UCSD-AML1 (cell line): Measurements from ENCODE around the gene G2E3.
"Not testable (repeated sequence)": the region's sequence is repeated elsewhere in the genome, so short reads cannot be mapped to it uniquely, and the experiment has no call there.

ENCODE experiments used
- DNase-seq: peaks from one replicate; lab custom pipeline; 2025; ENCODE audit not compliant: unreplicated experiment; lab: John Stamatoyannopoulos, UW

The G2E3 gene

DNA sequence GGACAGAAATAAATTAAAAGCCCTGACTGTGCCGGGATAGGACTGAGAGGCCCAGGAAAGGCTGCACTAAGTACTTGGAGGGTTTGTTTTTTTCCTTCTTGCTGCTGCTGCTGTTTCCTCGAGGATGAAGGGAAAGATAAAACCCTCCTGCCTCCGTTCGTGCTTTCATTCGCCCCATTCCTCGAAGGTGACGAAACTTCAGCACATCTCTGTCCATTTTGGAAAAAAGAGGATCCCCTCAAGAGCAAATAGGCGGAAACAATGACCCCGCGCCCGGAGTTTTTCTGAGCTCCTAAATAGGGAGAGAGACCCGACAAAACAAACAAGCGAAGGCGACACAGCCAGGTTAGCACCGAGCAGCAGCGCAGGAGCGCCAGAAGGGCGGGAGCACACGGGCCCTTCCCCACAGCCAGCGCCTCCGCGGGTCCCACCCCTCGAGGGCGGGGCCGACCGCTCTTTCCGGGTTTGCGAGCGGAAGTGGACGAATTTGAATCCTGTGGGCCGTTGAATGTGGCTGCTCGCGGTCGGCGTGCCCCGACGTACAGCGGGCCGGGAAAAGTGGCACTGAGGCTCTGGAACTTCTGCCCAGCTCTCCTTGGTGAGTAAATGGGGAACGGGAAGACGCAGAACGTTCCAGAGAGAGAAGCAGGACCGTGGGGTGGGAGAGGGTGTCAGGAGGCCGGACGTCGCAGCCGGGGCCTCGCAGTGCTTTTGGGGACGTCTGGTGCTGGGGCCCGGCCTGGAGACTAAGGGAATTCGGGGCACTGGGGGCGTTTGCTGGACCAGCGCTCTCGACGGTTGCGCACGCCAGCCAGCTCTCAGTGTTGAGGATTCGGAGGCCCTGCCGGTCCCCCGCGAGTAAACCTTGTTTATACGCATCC is at the start of gene G2E3:
Gene G2E3, plus strand, starts transcription at position 484 of the 881 bp plus-strand sequence. CDS start 21,922 bp downstream, outside the sequence.
- DNase-seq, result peak; percentile 84

DNA sequence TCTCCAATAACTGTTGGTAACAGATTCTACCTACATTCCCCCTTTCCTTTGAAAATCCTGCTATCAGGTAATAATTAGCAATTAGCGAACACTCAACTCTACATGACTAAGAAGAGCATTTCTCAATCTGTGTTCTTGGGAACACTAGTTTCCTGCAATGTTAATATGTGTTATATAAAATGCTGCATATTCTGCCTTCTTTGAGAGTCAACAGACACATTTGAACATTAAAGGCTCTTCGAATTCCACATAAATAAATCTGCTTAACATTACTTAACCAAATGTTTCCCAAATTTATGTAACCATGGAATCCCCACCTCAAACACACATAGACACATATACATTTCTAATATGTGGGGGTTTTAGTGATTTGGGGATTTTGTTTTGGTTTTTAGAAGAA is 41.2 kb upstream of the G2E3 start:
- no peak for DNase-seq

- DNase-seq, result no peak
These were observed 39.9 kb upstream of the G2E3 start for GRCh38 chr14:30518867-30519560.

- no peak for DNase-seq
These were observed 39.0 kb upstream of the G2E3 start for GRCh38 chr14:30519961-30520360.

DNA sequence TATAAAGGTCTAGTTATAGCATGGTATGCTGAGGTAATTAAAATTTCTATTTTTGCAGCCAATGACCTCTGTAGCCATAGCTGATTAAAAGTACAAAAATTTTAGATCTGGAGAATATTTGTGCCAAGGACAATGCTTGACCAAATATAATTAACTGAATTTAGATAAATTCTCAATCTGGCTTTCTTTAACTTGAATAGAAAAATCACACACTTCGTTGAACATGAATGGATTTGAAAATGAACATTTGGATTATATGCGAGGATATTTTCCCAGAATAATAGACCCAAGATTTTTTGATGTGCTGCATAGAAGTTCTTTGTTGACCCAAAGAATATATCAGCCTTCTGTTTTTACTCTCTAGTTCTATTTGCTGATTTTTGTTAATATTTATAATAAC is 38.4 kb upstream of the G2E3 start:
- DNase-seq, result no peak

DNA sequence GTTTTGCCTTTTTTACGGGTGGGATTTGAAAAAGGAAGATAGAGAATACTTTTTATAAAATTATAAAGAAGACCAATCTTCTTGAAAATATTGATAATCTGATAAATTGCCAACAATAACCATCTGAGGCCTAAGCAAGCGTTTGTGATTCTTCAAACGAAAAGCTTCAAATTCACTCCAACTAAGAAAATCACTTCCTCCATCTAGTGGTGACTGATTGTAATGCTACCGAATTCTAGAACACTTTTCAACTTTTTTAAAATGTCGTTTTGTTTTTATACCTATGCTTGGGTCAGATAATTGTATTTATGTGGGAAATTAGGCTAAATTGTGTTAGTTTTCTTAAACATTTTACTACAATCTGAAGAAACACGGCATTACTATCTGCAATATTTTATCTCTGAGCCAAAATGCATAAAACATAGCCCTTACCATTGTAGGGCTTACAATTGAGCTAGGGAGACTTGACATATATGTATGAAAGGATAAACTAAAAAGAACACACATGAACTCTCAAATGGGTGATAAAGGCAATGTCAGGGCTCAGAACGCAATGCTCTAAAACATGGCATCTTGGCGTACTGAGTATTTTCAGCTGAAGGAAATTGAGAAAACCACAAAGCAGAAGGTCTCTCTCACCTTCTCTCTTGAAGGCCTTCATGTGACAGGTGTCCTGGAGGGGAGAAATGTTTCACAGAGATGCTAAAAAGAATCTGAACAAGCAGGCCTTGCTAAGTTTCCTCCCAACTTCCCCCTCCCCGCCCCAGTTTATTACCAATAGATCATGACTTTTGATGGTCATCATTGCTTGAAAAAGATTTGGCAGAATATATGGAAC is 36.8 kb upstream of the G2E3 start:
- DNase-seq, result no peak

- no peak for DNase-seq
These were observed 33.1 kb upstream of the G2E3 start for GRCh38 chr14:30525833-30526232.

DNA sequence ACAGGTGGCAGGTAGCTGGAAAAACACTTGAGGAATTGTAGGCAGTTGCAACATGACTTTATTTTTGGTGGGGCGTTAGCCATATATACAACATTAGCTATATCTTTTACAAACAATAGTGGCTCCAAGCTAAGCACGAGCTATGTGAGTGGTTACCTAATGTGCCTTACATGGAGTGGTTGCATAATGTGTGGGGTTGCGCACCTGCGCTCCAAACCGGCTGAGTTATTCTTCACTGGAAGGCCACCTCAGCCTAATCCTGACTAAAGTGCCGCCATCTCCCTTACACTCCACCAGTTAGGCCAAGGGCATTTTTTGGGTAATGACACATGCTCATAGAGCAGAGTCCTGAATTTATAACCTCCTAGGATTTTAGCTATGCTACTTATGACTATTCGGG is 31.8 kb upstream of the G2E3 start:
- DNase-seq, result no peak

DNA sequence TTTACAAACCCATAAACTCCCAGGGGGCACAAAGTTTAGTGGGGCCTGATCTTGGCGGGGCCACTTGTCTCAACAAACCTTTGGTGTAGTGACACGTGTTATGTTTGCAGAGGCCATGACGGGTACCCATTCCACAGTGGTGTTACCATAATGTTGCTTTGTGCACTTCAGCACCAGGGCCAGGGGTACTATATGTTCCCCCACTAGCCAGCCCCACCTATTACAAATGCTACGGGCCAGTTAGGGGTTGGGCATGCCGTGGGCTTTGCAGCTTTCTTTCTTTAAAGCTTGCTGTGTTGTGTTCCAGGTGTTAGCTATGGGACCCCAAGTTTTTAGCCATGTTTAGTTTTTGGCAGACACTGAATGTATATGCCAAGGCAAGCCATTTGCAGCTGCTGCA is 30.8 kb upstream of the G2E3 start:
- no peak for DNase-seq

DNA sequence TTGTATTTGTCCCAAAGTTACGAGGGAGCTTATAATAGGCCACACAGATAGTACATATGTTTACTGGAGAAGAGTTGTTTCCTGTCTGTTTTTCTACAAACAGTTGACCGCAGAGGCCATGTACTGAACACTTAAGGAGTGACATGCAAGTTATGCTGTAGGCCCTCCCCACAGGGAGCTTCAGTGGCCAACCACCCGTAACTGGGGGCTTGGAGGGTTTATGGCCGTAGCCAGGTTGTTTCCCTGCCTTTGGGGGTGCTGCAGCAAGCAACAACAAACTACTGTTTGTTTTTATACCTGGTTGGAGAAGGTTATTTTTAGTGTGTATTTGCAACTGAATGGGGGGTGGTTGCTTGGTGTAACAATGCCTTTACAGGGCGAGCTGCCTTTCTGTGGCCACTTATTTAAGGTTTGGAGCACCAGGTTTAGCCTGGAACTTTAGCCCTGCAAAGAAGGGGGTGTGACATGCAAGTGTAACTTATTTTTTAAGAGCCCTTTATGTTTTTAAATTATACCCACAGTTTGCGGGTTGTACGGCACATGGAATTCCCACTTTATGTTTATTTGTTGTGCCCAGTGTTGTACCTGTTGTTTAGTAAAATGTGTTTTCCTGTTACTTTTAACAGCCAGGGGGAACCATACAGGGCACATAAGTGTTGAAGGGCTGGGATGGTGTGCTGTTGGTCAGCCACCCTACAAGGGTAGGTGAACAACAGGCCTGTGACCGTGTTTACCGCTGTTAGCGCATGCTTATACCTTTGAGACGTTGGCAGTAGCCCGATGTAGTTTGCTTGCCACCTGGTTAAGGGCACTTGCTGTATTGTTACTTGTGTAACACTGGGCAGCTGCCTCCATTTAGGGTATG is 29.9 kb upstream of the G2E3 start:
- DNase-seq, result no peak

DNA sequence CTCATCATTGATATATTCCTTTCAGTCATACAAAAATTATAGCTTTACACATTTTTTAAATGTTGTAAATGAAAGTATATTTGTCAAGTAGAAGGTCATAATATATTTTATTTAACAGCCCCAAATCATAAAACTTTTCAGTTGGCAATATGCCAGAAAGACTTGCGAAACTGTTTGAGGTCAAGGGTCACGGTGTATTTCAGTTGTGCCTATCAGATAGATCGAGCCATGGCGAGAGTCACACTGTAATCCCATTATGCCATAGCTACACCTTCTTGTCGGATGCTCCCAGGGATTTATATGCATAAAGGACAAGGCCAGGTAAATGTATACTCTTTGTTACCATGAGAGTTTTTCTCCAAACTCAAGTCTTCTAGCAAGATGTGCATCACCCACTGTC is 26.7 kb upstream of the G2E3 start:
- DNase-seq, result no peak

GRCh38 chr14:30533126-30533525 is 25.8 kb upstream of the G2E3 start:
- DNase-seq, result no peak

DNA sequence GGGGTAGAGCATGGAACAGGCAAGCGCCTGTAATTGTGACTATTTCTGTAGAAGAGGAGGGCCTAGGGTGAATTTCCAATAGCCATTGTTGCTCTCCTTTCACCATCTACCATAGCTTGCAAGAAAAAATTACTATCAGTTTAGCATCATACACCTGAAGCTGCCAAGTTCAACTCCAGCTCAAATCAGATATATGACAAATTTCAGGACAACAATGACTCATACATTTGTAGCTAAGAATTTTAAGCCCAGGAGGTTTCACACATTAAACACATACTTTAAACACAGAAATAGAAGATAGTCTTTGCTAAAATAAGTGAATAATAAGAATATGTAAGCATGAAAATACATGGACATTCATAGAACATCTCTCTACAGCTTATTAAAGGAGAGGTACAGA is 17.6 kb upstream of the G2E3 start:
- no peak for DNase-seq

DNA sequence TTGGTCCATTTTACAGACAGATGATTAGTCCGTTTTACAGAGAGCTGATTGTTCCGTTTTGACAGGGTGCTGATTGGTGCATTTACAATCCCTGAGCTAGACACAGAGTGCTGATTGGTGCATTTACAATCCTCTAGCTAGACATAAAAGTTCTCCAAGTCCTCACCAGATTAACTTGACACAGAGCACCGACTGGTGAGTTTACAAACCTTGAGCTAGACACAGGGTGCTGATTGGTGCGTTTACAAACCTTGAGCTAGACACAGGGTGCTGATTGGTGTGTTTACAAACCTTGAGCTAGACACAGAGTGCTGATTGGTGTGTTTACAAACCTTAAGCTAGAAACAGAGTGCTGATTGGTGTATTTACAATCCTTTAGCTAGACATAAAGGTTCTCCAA is 12.2 kb upstream of the G2E3 start:
- not testable (repeated sequence) for DNase-seq

DNA sequence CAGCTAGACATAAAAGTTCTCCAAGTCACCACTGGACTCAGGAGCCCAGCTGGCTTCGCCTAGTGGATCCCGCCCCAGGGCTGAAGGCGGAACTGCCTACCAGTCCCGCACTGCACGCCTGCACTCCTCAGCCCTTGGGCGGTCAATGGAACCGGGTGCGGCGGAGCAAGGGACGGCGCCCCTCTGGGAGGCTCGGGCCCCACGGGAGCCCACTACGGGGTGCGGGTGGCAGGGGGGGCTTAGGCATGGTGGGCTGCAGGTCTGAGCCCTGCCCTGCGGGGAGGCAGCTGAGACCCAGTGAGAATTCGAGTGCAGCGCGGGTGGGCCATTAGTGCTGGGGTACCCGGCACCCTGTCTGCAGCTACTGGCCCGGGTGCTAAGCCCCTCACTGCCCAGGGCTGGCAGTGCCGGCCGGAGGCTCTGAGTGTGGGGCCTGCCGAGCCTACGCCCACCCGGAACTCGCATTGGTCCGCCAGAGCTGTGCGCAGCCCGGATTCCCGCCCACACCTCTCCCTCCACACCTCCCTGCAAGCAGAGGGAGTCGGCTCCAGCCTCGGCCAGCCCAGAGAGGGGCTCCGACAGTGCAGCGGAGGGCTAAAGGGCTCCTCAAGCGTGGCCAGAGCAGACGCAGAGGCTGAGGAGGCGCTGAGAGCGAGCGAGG is 11.4 kb upstream of the G2E3 start:
- no peak for DNase-seq

DNA sequence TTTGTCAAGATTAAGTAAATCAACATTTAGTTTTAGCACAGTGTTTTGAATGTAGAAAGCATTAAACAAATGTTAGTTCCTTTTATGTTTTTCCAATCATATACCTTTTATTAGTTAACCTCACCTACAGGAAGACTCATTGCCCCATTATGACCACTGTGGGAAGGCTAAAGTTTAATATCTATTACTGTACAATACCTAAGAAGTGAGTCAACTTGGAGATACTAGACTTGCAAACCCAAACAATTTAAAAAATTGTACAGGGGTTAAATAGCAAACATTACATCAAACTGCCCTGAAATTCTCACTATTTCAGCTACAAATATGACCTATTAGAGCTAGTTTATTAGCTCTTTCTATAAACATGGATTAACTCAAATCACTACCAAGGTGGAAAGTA is 8.6 kb upstream of the G2E3 start:
- DNase-seq, result no peak

DNA sequence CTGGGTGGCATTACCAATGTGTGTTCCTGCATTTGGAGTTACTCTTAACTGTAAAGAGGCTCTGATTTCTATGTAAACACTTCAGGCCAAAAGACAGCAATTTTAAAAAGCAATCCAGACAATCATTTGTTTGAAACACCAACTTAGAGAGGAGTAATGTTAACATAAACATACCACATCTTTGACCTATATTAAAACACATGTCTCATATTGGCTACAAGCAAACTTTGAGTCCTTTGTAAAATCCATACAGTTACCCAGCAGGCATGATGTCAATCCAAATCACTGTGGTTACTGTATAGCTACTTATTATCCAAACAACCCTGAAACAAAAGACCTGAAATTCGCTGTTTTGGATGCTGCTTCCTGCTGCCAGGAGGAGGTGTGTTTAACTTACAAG is 7.5 kb upstream of the G2E3 start:
- no peak for DNase-seq

- no peak for DNase-seq
These were observed 5.5 kb upstream of the G2E3 start for GRCh38 chr14:30553311-30553989.

GRCh38 chr14:30558362-30558674 is 640 bp upstream of the G2E3 start:
- no peak for DNase-seq

DNA sequence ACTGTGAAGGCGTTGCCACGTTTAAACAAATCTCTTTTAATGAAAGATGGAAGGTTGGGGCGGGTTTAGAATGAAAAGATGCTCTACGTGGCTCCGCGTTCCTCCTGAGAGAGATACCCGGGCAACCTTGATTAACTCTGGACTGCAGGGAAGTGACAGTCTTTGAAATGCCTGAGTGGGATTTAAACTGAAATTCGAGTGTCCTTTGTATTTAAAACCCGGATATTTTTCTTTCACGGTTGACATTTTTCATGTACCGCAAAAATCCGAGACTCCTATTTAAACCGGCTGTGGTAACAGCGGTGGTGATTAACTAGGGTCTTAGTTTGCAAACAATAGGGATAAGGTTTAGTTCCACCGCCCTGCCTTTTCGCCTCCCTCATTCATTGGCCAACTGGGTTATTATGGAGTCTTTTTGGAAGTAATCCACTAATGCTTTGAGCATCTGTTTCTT is 707 bp downstream of the G2E3 start:
- DNase-seq, result no peak
